Measurements from ENCODE around the gene LDLRAP1. TPM values are rescaled to one million over a fixed set of nuclear protein-coding genes. Genes with fewer than 3 reads are reported as not detected.

LDLRAP1 gene
- total RNA-seq, 6 experiments from 2014 or later = 10.4 to 14.1 (median 12.7) TPM

DNA sequence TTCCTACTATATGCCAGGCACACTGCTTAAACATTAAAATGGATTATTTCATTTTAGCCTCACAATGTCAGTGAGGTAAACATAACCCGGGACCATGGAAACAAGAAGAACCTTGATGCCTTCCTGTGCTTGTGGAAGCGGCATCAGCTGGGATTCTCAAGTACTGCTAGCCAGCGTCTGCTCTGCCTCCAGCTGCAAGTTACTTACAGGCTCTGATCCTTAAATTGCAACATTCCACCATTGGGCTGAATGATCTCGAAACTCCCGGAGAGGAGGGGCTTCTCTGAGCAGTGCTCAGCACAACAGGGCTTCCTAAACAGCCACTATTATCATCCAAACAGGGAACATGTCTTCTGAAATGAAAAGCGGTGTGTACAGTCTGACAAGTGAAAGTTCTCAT is 66.5 kb downstream of the LDLRAP1 start:
- H3K27me3 Mint-ChIP-seq (ENCODE audit: insufficient read depth) = peaks cover 52% of the 10 kb centered on the region
- DNase-seq = no peak
- H3K36me3 Mint-ChIP-seq (ENCODE audit: low read depth) = no peaks in the 10 kb centered on the region
- no peak overlapping the region for H3K27ac Mint-ChIP-seq
- H3K4me1 Mint-ChIP-seq (ENCODE audit: low read depth) = no peaks in the 10 kb centered on the region
- TF ChIP-seq, protein P1, sequence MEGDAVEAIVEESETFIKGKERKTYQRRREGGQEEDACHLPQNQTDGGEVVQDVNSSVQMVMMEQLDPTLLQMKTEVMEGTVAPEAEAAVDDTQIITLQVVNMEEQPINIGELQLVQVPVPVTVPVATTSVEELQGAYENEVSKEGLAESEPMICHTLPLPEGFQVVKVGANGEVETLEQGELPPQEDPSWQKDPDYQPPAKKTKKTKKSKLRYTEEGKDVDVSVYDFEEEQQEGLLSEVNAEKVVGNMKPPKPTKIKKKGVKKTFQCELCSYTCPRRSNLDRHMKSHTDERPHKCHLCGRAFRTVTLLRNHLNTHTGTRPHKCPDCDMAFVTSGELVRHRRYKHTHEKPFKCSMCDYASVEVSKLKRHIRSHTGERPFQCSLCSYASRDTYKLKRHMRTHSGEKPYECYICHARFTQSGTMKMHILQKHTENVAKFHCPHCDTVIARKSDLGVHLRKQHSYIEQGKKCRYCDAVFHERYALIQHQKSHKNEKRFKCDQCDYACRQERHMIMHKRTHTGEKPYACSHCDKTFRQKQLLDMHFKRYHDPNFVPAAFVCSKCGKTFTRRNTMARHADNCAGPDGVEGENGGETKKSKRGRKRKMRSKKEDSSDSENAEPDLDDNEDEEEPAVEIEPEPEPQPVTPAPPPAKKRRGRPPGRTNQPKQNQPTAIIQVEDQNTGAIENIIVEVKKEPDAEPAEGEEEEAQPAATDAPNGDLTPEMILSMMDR (IDR thresholded peaks at IDR 0.05) = no peak
- H3K4me3 Mint-ChIP-seq = no peak overlapping the region
- no peaks in the 10 kb centered on the region for H3K9me3 Mint-ChIP-seq

DNA sequence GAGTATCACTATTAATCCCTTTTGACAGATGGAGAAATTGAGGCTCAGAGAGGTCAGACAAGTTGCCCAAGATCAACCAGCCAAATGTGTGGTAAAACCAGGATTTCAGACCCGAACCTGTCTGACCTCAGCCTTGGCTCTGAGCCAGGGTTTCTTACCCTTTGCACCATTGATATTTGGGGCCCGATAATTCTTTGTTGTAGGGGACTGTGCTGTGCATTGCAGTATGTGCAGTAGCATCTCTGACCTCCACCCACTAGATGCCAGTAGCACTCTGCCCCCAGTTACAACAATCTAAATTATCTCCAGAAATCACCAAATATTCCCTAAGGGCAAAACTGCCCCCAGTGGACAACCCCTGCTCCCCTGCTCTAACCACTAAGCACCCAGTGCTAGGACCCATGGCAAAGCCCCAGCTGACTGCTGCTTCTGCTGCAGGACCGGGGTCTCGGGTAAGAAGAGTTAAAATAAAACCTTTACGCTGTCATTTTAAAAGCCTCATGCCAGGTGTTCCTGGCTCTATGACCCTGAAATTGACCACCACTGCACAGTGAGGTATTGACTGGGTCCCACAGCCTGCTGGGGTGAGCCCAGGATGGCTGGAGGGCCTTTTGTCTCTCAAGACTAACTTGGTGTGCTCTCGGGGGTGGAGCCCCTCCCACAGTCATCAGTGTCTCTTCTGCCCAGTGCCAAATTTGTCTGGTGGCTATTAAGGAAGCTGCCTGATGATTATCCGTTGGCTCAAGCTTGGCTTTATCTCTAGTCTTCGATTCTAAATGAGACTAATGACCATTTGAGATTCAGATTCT is 67.6 kb downstream of the LDLRAP1 start:
- Mint-ChIP-seq H3K36me3 (ENCODE audit: low read depth) (no peaks in the 10 kb centered on the region), H3K27ac (no peak overlapping the region), H3K4me3 (no peak overlapping the region), H3K4me1 (ENCODE audit: low read depth) (peaks cover 8% of the 10 kb centered on the region; the same call in 1 of the 2 replicates), H3K27me3 (ENCODE audit: insufficient read depth) (peaks cover 55% of the 10 kb centered on the region), H3K9me3 (no peaks in the 10 kb centered on the region)
- TF ChIP-seq, protein P1 (IDR thresholded peaks at IDR 0.05) = peak; percentile 64
- DNase-seq = peak; percentile 15

DNA sequence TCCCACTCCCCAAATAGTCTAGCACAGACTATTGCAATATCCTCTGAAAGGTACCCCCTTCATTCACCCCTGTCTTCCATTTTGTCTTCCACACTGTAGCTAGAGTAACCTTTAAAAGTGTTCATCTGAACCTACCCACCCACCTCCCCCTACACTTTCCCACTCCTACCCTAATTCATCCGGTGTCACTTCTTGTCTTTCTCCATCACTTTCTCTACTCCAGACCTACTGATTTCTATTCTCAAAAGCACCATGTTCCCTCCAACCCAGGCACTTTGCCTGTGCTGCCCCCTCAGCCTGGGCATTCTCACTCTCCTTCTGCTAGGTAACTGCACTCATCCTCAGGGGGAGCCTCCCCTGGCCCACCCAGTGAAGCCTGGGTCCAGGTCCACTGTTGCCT is 68.4 kb downstream of the LDLRAP1 start:
- Mint-ChIP-seq H3K27ac (no peak overlapping the region), H3K4me3 (no peak overlapping the region), H3K36me3 (ENCODE audit: low read depth) (no peaks in the 10 kb centered on the region), H3K27me3 (ENCODE audit: insufficient read depth) (peaks cover 54% of the 10 kb centered on the region), H3K4me1 (ENCODE audit: low read depth) (peaks cover 8% of the 10 kb centered on the region; the same call in 1 of the 2 replicates), H3K9me3 (no peaks in the 10 kb centered on the region)
- TF ChIP-seq, protein P1 (IDR thresholded peaks at IDR 0.05) = no peak
- DNase-seq = no peak

DNA sequence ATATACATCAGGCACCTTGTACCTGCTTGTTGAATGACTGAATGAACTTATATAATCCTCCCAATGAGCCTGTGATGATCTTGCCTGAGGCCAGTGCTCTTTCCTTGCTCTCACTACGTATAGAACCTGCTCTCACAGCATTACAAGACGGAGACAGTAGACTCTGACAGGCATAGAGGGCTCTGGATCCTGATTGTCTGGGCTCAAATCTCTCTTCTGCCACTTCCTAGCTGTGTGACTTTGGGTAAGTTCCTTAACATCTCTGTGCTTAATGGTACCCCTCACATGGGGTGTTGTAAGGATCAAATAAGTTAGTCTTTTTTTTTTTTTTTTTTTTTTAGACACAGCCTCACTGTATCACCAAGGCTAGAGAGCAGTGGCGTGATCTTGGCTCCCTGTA is 69.0 kb downstream of the LDLRAP1 start:
- H3K9me3 Mint-ChIP-seq = no peaks in the 10 kb centered on the region
- H3K4me1 Mint-ChIP-seq (ENCODE audit: low read depth) = peaks cover 8% of the 10 kb centered on the region; the same call in 1 of the 2 replicates
- H3K27me3 Mint-ChIP-seq (ENCODE audit: insufficient read depth) = peaks cover 51% of the 10 kb centered on the region
- H3K36me3 Mint-ChIP-seq (ENCODE audit: low read depth) = no peaks in the 10 kb centered on the region
- DNase-seq = no peak
- no peak overlapping the region for H3K4me3 Mint-ChIP-seq
- TF ChIP-seq, protein P1 (IDR thresholded peaks at IDR 0.05) = no peak
- H3K27ac Mint-ChIP-seq = no peak overlapping the region

DNA sequence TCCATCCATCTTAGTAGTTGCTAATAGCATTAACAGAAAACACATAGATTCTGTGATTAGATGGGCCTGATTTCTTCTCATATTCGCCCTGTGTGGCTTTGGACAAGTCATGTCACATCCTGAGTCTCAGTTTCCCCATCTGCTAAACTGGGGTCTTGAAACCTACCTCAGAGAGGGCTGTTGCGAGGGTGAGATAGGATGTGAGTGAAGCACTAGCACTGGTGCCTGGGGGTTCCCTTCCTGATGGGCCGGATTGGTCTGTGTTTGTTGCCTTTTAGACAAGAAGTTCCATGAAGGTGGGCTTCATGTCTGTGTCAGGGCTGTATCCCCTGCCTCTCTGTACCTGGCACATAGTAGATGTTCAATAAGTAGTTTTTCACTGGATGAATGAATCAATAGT is 69.7 kb downstream of the LDLRAP1 start:
- Mint-ChIP-seq H3K4me1 (ENCODE audit: low read depth) (peaks cover 8% of the 10 kb centered on the region; the same call in 1 of the 2 replicates), H3K9me3 (no peaks in the 10 kb centered on the region), H3K27ac (no peak overlapping the region), H3K4me3 (no peak overlapping the region), H3K36me3 (ENCODE audit: low read depth) (no peaks in the 10 kb centered on the region), H3K27me3 (ENCODE audit: insufficient read depth) (peaks cover 52% of the 10 kb centered on the region)
- TF ChIP-seq, protein P1 (IDR thresholded peaks at IDR 0.05) = no peak
- DNase-seq = no peak

Data from HFFc6 (cell line).